Uterus (tissue), 4 donors: Measurements from ENCODE around the gene DLGAP5. TPM values are rescaled to one million over a fixed set of nuclear protein-coding genes. Genes with fewer than 3 reads are reported as not detected.

Experiments
- DNase-seq, 2 donors: peaks; one replicate each; pipeline ENCODE4 v3.0.0-alpha.2; 2019 to 2020
- H3K27ac ChIP-seq, 2 donors: fragments of 200-600 bp; sonication (generic); 1 replicate in 1 of 2; 2 replicates in 1 of 2; pipeline ENCODE4 v1.5.1; 2016 to 2018
- H3K27me3 ChIP-seq, 2 donors: fragments of 200-600 bp; sonication (generic); one replicate each; pipeline ENCODE4 v1.5.1; 2018 to 2019; ENCODE audit warnings: control low read depth in 1 of 2
- H3K36me3 ChIP-seq, 2 donors: fragments of 200-600 bp; sonication (generic); one replicate each; pipeline ENCODE4 v1.5.1; 2019; ENCODE audit warnings: control low read depth in 1 of 2
- H3K4me1 ChIP-seq, 2 donors: fragments of 200-600 bp; sonication (generic); one replicate each; pipeline ENCODE4 v1.5.1; 2018 to 2019; ENCODE audit warnings: control low read depth in 1 of 2
- H3K4me3 ChIP-seq, 2 donors: fragments of 200-600 bp; sonication (generic); 1 replicate in 1 of 2; 2 replicates in 1 of 2; pipeline ENCODE4 v1.5.1; 2018 to 2019; ENCODE audit warnings: mild to moderate bottlenecking in 1 of 2
- H3K9me3 ChIP-seq, 2 donors: fragments of 200-600 bp; sonication (generic); one replicate each; pipeline ENCODE4 v1.5.1; 2019; ENCODE audit warnings: control low read depth in 1 of 2
- POLR2A ChIP-seq, 2 donors: fragments of 450-650 bp; IDR thresholded peaks; one replicate each; pipeline ENCODE4 v1.6.1; 2016; ENCODE audit warnings: antibody characterized with exemption in 2 of 2, mild to moderate bottlenecking in 1 of 2, moderate library complexity in 1 of 2
- intact Hi-C: fragments of 100-400 bp; cut with DNase I; formaldehyde crosslinking; loops from one replicate; pipeline ENCODE4 v1.15.1; 2023; ENCODE audit warnings: low total_unique reads
- total RNA-seq, 4 donors: library from RNA; depleted of rRNA in 3 of 4; stranded (reverse); fragments of >200 nt in 3 of 4; gene quantifications; one replicate each; pipeline versions ENCODE4 v1.1.0 to v1.2.4, GENCODE V29; 2014 to 2023
- TF ChIP-seq, protein P1 (sequence below), 4 experiments: fragments of 200-600 bp in 2 of 4; fragments of 450-650 bp in 2 of 4; sonication (generic) in 2 of 4; IDR thresholded peaks; one replicate each; pipeline ENCODE4 v1.5.1; 2016 to 2019; ENCODE audit warnings: antibody characterized with exemption in 4 of 4, mild to moderate bottlenecking in 2 of 4, moderate library complexity in 1 of 4
- donor health status: DM: yes; HTN: yes; CAD: no.

DLGAP5 gene
- total RNA-seq, 4 donors from 2014 or later = 0.29 to 22.1 TPM; not detected in 2

DNA sequence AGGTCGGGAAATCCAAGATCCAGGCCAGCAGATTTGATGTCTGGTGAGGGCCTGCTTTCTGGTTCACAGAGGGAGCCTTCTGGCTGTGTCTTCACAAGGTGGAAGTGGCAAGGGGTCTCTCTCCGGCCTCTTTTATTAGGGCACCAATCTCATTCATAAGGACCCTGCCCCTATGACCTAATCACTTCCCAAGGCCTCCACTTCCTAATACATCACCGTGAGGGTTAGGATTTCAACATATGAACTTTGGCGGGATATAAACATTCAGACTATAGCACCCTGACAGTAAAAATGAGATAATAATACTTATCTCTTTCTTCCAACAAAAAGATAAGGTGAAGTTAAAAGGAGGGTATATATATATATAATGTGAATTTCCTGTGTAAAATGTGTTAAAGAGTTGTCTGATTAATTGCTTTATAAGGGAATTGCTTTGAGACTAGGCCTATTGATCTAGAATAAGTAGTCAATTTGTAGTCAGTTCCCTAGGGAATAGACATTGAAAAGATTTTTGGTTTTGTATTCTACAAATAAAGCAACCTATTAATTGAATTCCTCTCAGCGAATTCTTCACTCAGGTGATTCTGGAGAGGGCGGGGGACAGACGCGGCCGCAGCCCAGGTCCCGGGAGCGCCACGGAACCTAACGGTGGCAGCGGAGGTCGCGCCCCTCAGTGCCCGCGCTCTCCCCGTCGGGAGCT is 62.8 kb downstream of the DLGAP5 start:
- TF ChIP-seq POLR2A (IDR thresholded peaks at IDR 0.05) = no peak
- TF ChIP-seq, protein P1, sequence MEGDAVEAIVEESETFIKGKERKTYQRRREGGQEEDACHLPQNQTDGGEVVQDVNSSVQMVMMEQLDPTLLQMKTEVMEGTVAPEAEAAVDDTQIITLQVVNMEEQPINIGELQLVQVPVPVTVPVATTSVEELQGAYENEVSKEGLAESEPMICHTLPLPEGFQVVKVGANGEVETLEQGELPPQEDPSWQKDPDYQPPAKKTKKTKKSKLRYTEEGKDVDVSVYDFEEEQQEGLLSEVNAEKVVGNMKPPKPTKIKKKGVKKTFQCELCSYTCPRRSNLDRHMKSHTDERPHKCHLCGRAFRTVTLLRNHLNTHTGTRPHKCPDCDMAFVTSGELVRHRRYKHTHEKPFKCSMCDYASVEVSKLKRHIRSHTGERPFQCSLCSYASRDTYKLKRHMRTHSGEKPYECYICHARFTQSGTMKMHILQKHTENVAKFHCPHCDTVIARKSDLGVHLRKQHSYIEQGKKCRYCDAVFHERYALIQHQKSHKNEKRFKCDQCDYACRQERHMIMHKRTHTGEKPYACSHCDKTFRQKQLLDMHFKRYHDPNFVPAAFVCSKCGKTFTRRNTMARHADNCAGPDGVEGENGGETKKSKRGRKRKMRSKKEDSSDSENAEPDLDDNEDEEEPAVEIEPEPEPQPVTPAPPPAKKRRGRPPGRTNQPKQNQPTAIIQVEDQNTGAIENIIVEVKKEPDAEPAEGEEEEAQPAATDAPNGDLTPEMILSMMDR (IDR thresholded peaks at IDR 0.05) = peak in 1 of 4 experiments; percentile 3
- no peaks in the 10 kb centered on the region for H3K9me3 ChIP-seq
- H3K27me3 ChIP-seq = no peaks in the 10 kb centered on the region
- peak overlapping the region; percentile 97 to 98 for H3K27ac ChIP-seq
- H3K4me1 ChIP-seq = no peaks in the 10 kb centered on the region
- DNase-seq = no peak
- H3K36me3 ChIP-seq = no peaks in the 10 kb centered on the region
- intact Hi-C loops = no loop called here
- H3K4me3 ChIP-seq = peak overlapping the region; percentile 65 to 82

DNA sequence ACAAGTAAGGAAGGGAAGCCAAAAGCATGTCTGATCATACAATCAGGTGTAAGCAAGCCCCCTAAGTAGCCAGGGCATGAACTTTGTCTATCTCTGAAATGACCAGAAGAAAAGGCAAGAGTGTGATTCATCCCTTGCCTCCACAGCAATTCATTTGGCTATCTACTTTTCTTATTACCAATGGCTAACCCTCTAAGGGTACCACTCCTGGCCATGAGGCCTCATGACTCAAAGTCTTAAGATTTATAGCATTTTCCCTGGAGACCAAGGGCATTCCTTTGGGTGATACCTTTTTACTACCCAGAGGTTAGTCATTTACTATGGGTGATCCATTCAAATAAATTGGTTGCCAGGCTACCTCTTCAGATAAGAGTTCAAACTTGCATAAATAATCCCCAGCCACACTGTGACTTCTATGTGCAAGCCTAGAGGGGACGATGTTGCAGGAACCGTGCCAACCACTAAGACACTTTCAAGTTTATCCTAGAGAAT is 63.9 kb downstream of the DLGAP5 start:
- Histone ChIP-seq H3K27ac (peak overlapping the region; percentile 97 to 98), H3K27me3 (no peaks in the 10 kb centered on the region), H3K4me3 (no peak overlapping the region), H3K4me1 (peaks cover 0 to 6% of the 10 kb centered on the region in 2 donors), H3K9me3 (no peaks in the 10 kb centered on the region), H3K36me3 (no peaks in the 10 kb centered on the region)
- DNase-seq = no peak
- TF ChIP-seq, protein P1 (IDR thresholded peaks at IDR 0.05) = no peak
- no peak for TF ChIP-seq POLR2A (IDR thresholded peaks at IDR 0.05)
- intact Hi-C loops = no loop called here

DNA sequence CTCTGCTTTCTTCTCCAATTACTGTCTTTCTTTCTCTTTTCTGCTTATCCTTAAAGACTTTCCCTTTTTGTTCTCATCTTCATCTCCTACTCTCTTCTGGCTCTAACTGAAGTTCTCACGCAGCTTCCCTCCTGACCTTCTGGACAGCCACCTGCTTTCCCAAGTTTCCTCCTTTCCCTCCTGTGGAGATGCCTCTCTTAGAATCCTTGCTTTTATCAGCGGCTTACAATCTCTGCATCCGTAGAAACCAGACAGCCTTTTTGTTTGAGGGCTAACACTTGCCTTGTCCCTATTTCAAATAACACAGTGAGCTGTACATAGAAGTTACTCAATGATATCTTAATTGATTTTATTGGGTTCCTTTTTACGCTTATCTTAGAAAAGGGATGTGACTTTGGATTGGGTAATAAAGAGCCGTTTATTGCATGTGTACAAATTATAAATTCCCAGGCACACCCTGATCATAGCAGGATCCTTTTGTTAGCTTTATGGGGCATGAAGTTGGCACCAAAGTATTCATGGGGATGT is 64.4 kb downstream of the DLGAP5 start:
- Histone ChIP-seq H3K36me3 (no peaks in the 10 kb centered on the region), H3K27me3 (no peaks in the 10 kb centered on the region), H3K4me3 (no peak overlapping the region), H3K9me3 (no peaks in the 10 kb centered on the region), H3K4me1 (peaks cover 0 to 11% of the 10 kb centered on the region in 2 donors), H3K27ac (peak overlapping the region in 1 of 2 donors; percentile 98)
- intact Hi-C loops = no loop called here
- DNase-seq = no peak
- TF ChIP-seq POLR2A (IDR thresholded peaks at IDR 0.05) = no peak
- TF ChIP-seq, protein P1 (IDR thresholded peaks at IDR 0.05) = no peak

DNA sequence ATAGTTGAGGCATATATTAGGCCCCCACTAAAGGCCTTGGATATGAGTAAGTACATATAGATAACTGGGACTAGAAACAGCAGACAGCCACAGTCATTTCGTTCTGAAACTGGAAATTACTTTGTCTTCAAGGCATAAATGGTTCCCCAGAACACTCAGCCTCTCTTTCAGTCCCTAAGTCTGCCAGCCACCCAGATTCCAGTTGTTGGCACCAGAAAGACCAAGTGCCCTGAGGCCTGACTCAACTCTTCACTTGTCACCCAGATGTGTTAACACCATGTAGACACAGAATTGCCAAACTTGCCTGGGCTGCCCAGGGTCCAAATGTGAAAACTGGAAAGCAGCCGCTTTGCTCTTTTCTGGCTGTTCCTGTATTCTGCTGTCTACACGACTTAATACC is 65.4 kb downstream of the DLGAP5 start:
- Histone ChIP-seq H3K27me3 (no peaks in the 10 kb centered on the region), H3K27ac (no peak overlapping the region), H3K4me3 (no peak overlapping the region), H3K4me1 (peaks cover 0 to 13% of the 10 kb centered on the region in 2 donors), H3K36me3 (no peaks in the 10 kb centered on the region), H3K9me3 (no peaks in the 10 kb centered on the region)
- TF ChIP-seq, protein P1 (IDR thresholded peaks at IDR 0.05) = no peak
- no peak for TF ChIP-seq POLR2A (IDR thresholded peaks at IDR 0.05)
- intact Hi-C loops = no loop called here
- DNase-seq = no peak

DNA sequence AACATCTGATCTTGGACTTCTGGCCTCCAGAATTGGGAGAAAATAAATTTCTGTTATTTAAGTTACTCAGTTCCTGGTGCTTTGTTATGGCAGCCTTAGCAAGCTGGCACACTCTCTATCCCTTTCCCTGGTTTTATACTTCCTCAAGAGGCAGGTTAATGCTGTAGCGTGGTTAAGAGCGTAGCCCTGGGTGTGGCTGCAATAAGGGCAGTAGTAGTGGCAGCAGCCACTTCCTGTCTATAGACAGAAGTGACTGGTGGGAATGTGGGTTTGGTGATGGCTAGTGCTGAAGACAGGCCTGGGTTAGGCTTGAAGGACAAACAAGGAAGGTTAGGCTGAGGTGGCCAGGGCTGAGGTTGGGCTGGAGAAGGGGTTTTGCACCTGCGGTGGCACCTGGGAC is 66.0 kb downstream of the DLGAP5 start:
- intact Hi-C loops = no loop called here
- Histone ChIP-seq H3K27me3 (no peaks in the 10 kb centered on the region), H3K36me3 (no peaks in the 10 kb centered on the region), H3K27ac (no peak overlapping the region), H3K4me1 (peaks cover 0 to 13% of the 10 kb centered on the region in 2 donors), H3K4me3 (no peak overlapping the region), H3K9me3 (no peaks in the 10 kb centered on the region)
- DNase-seq = no peak
- TF ChIP-seq, protein P1 (IDR thresholded peaks at IDR 0.05) = no peak
